A204.1 (cell line): ENCODE measurements around the gene SCYGR3.
"Not testable (repeated sequence)": the region's sequence is repeated elsewhere in the genome, so short reads cannot be mapped to it uniquely, and the experiment has no call there.

ENCODE experiments used
- FAIRE-seq: peaks from 2 replicates; lab custom pipeline; 2012; peaks lifted over from hg19 to GRCh38; lab: Jason Lieb, UNC

The SCYGR3 gene

GRCh38 chr2:227613272-227613660 lies 1.4 kb downstream of the SCYGR3 start:
- no peak for FAIRE-seq

GRCh38 chr2:227612546-227613271 lies 1.9 kb downstream of the SCYGR3 start:
- no peak for FAIRE-seq

- FAIRE-seq, result no peak
Observed at GRCh38 chr2:227610123-227610522, 4.5 kb downstream of the SCYGR3 start.

GRCh38 chr2:227608561-227609338 lies 5.9 kb downstream of the SCYGR3 start:
- FAIRE-seq, result no peak

GRCh38 chr2:227607941-227608340 lies 6.7 kb downstream of the SCYGR3 start:
- no peak for FAIRE-seq

GRCh38 chr2:227606476-227606875 lies 8.2 kb downstream of the SCYGR3 start:
- FAIRE-seq, result no peak

GRCh38 chr2:227602358-227602757 lies 12.3 kb downstream of the SCYGR3 start:
- FAIRE-seq, result no peak

GRCh38 chr2:227598835-227599503 lies 15.7 kb downstream of the SCYGR3 start, which contains the start of gene SCYGR2:
TSS of gene SCYGR2 (plus strand) at chr2:227598893. CDS start at chr2:227598893, 0 bp downstream.
- FAIRE-seq, result not testable (repeated sequence)

- FAIRE-seq, result no peak
Observed at GRCh38 chr2:227597998-227598397, 16.6 kb downstream of the SCYGR3 start.

GRCh38 chr2:227597036-227597435 lies 17.6 kb downstream of the SCYGR3 start:
- FAIRE-seq, result no peak

GRCh38 chr2:227595797-227596196 lies 18.8 kb downstream of the SCYGR3 start:
- FAIRE-seq, result no peak

GRCh38 chr2:227592694-227593387 lies 21.8 kb downstream of the SCYGR3 start:
- no peak for FAIRE-seq

- no peak for FAIRE-seq
Observed at GRCh38 chr2:227582369-227582768, 32.3 kb downstream of the SCYGR3 start.

- no peak for FAIRE-seq
Observed at GRCh38 chr2:227579791-227580190, 34.8 kb downstream of the SCYGR3 start.

- no peak for FAIRE-seq
Observed at GRCh38 chr2:227578642-227579041, 36.0 kb downstream of the SCYGR3 start.

GRCh38 chr2:227577555-227577954 lies 37.1 kb downstream of the SCYGR3 start:
- FAIRE-seq, result no peak

- no peak for FAIRE-seq
Observed at GRCh38 chr2:227576812-227577211, 37.8 kb downstream of the SCYGR3 start.

GRCh38 chr2:227576110-227576509 lies 38.5 kb downstream of the SCYGR3 start:
- FAIRE-seq, result no peak

GRCh38 chr2:227570615-227571014 lies 44.0 kb downstream of the SCYGR3 start:
- no peak for FAIRE-seq

GRCh38 chr2:227568852-227569169 lies 45.8 kb downstream of the SCYGR3 start:
- no peak for FAIRE-seq

GRCh38 chr2:227566012-227566411 lies 48.6 kb downstream of the SCYGR3 start:
- FAIRE-seq, result no peak

GRCh38 chr2:227565080-227565479 lies 49.6 kb downstream of the SCYGR3 start:
- no peak for FAIRE-seq
